Progenitor cell of endocrine pancreas (in vitro differentiated cells): ENCODE results near the gene ZBTB2. TPM values are rescaled to one million over a fixed set of nuclear protein-coding genes. Genes with fewer than 3 reads are reported as not detected.
"Not testable (repeated sequence)": the region's sequence is repeated elsewhere in the genome, so short reads cannot be mapped to it uniquely, and the experiment has no call there.

Source experiments
- DNase-seq: peaks from one replicate; pipeline ENCODE4 v3.0.0; 2021; ENCODE audit warnings: low spot score; ENCODE audit not compliant: unreplicated experiment
- H3K27ac Mint-ChIP-seq: 2 replicates; pipeline ENCODE4 v1.8.0; 2021; ENCODE audit warnings: mild to moderate bottlenecking, moderate library complexity, mixed read lengths
- H3K27me3 Mint-ChIP-seq: 2 replicates; pipeline ENCODE4 v1.8.0; 2021; ENCODE audit warnings: mixed read lengths
- H3K36me3 Mint-ChIP-seq: 2 replicates; pipeline ENCODE4 v1.8.0; 2022; ENCODE audit warnings: mixed read lengths; ENCODE audit not compliant: insufficient read depth
- H3K4me1 Mint-ChIP-seq: 2 replicates; pipeline ENCODE4 v1.8.0; 2021; ENCODE audit warnings: low read depth, mixed read lengths
- H3K4me3 Mint-ChIP-seq: 2 replicates; pipeline ENCODE4 v1.8.0; 2021; ENCODE audit warnings: low read depth, mild to moderate bottlenecking, moderate library complexity, mixed read lengths
- H3K9me3 Mint-ChIP-seq: 2 replicates; pipeline ENCODE4 v1.8.0; 2021; ENCODE audit warnings: low read depth, mixed read lengths
- CTCF ChIP-seq: fragments of 200-600 bp; sonication (generic); IDR thresholded peaks from one replicate; pipeline ENCODE4 v1.5.0; 2021; ENCODE audit warnings: antibody characterized with exemption, mild to moderate bottlenecking; ENCODE audit not compliant: unreplicated experiment
- total RNA-seq: library from RNA; stranded (reverse); gene quantifications from 2 replicates; pipeline ENCODE4 v1.2.1, GENCODE V29; 2021

The ZBTB2 gene
- total RNA-seq, 1 donor from 2014 or later = 15.2 TPM

DNA sequence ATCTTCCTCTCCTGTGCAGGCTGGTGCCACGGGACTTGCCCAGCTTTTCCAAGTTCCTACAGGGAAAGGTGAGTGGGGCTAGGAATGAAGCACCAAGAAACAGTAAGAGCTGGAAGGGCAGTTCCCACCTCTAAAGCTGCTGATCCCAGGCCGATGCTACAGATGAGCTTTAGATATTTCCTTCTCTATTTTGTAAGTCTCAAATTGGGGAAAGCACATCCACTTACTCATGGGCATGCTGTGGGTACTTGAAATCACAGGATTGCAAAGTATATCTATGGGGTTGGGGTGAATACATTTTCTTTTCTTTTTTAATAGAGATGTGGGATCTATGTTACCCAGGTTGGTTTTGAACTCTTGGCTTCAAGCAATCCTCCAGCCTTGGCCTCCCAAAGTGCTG is 3.1 kb downstream of the ZBTB2 start:
- no peak for DNase-seq
- H3K27ac Mint-ChIP-seq = no peak overlapping the region
- peak overlapping the region; percentile 40 for H3K4me3 Mint-ChIP-seq
- TF ChIP-seq CTCF = no peak
- H3K36me3 Mint-ChIP-seq = peaks cover 5% of the 10 kb centered on the region
- peaks cover 19% of the 10 kb centered on the region for H3K4me1 Mint-ChIP-seq
- no peaks in the 10 kb centered on the region for H3K9me3 Mint-ChIP-seq
- H3K27me3 Mint-ChIP-seq = no peaks in the 10 kb centered on the region

GRCh38 chr6:151387175-151387970 is 4.0 kb downstream of the ZBTB2 start:
- DNase-seq = no peak
- no peak for TF ChIP-seq CTCF
- Mint-ChIP-seq H3K27ac (peak overlapping the region; percentile 13), H3K4me3 (no peak overlapping the region), H3K27me3 (no peaks in the 10 kb centered on the region), H3K4me1 (peaks cover 11% of the 10 kb centered on the region), H3K9me3 (no peaks in the 10 kb centered on the region), H3K36me3 (peaks cover 5% of the 10 kb centered on the region)

- H3K4me1 Mint-ChIP-seq = peaks cover 4% of the 10 kb centered on the region
- DNase-seq = no peak
- no peaks in the 10 kb centered on the region for H3K9me3 Mint-ChIP-seq
- H3K4me3 Mint-ChIP-seq = no peak overlapping the region
- H3K27ac Mint-ChIP-seq = no peak overlapping the region
- H3K36me3 Mint-ChIP-seq = peaks cover 5% of the 10 kb centered on the region
- TF ChIP-seq CTCF = no peak
- H3K27me3 Mint-ChIP-seq = no peaks in the 10 kb centered on the region
Measured at GRCh38 chr6:151385177-151385576, 6.2 kb downstream of the ZBTB2 start.

DNA sequence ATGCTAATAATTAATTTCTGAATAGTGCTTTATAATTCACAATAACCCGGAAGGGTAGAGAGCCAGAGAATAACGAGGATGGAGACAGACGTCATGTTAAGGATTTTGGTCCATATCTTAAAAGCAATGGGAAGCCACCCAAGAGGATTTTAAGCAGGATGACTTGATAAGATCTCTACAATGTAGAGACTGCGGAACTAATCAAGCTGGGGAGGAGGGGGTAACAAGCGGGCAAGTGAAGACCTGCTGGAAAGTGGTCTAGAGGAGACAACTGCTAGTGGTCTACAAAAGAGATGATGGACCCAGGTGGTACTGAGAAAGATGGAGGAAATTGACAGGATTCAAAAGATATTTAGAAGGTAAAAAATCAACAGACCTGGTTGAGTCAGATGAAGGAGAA is 7.2 kb downstream of the ZBTB2 start:
- H3K4me1 Mint-ChIP-seq = peaks cover 2% of the 10 kb centered on the region
- no peak for TF ChIP-seq CTCF
- H3K27ac Mint-ChIP-seq = no peak overlapping the region
- DNase-seq = no peak
- H3K27me3 Mint-ChIP-seq = no peaks in the 10 kb centered on the region
- no peak overlapping the region for H3K4me3 Mint-ChIP-seq
- no peaks in the 10 kb centered on the region for H3K9me3 Mint-ChIP-seq
- H3K36me3 Mint-ChIP-seq = peaks cover 5% of the 10 kb centered on the region

- not testable (repeated sequence) for H3K9me3 Mint-ChIP-seq, H3K36me3 Mint-ChIP-seq, H3K4me1 Mint-ChIP-seq, DNase-seq, H3K4me3 Mint-ChIP-seq, H3K27ac Mint-ChIP-seq, H3K27me3 Mint-ChIP-seq
Measured at GRCh38 chr6:151382631-151383030, 8.7 kb downstream of the ZBTB2 start.

DNA sequence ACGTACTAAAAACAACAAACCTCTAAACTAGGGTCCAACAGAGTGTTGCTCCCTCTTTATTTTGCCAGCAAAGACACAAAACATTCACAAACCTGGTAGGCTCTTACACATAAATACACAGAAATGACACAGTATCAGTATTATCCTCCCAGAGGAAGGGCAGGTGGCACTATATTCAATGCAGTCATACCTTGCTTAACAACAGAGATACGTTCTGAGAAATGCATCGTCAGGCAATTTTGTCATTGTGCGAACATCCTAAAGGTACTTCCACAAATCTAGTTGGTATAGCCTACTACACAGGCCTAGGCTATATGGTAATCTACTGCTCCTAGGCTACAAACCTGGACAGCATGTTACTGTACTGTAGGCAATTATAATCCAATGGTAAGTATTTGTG is 9.6 kb downstream of the ZBTB2 start:
- peaks cover 2% of the 10 kb centered on the region for H3K9me3 Mint-ChIP-seq
- no peaks in the 10 kb centered on the region for H3K27me3 Mint-ChIP-seq
- H3K4me1 Mint-ChIP-seq = no peaks in the 10 kb centered on the region
- H3K4me3 Mint-ChIP-seq = no peak overlapping the region
- no peak for DNase-seq
- H3K36me3 Mint-ChIP-seq = peaks cover 7% of the 10 kb centered on the region
- TF ChIP-seq CTCF = no peak
- H3K27ac Mint-ChIP-seq = no peak overlapping the region
